Pons (tissue), 1 donor: ENCODE measurements around the gene ANKRD40.
A peak's percentile ranks its signal among the peaks of the same experiment; 100 is the strongest.
"Not testable (repeated sequence)": the region's sequence is repeated elsewhere in the genome, so short reads cannot be mapped to it uniquely, and the experiment has no call there.

Experiments used
- DNase-seq: peaks from one replicate; pipeline ENCODE4 v3.0.0-alpha.2; 2016; ENCODE audit warnings: low spot score

ANKRD40 gene, protein sequence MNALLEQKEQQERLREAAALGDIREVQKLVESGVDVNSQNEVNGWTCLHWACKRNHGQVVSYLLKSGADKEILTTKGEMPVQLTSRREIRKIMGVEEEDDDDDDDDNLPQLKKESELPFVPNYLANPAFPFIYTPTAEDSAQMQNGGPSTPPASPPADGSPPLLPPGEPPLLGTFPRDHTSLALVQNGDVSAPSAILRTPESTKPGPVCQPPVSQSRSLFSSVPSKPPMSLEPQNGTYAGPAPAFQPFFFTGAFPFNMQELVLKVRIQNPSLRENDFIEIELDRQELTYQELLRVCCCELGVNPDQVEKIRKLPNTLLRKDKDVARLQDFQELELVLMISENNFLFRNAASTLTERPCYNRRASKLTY

DNA sequence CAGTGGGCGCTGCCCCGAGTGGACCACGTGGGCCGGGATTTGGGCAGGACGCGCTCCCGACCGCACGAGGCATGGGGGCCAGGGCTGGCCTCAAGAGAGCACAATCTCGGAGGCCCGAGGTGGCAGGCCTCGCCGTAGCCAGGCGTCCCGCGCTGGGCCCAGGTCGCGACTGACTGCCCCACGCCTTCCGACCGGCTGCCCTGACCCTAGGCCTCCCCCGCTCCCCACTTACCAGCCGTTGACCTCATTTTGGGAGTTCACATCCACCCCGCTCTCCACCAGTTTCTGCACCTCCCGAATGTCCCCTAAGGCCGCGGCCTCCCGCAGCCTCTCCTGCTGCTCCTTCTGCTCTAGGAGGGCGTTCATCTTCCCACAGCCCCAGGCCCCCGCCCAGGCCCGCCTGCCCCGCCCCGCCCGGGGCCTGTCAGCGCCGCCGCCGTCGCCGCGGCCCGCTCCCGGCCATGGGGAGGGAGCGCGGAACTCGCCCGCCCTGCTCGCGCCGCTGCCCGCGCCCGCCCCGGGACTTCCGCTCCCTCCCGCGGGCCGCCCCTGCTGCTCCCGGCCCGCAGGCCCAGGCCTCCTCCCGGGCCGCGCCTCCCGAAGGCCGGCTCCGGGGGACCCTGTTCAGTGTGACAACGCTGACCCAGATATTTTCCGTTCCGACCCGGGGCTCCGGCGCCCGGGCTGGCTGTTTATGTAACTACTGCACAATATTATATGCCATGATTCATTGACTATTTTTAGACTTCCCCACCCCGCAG lies at the start of gene ANKRD40:
Gene ANKRD40 (minus strand): TSS at position 626 of the 761 bp plus-strand sequence. CDS start 260 bp downstream, at position 366.
- DNase-seq = peak; percentile 91

DNA sequence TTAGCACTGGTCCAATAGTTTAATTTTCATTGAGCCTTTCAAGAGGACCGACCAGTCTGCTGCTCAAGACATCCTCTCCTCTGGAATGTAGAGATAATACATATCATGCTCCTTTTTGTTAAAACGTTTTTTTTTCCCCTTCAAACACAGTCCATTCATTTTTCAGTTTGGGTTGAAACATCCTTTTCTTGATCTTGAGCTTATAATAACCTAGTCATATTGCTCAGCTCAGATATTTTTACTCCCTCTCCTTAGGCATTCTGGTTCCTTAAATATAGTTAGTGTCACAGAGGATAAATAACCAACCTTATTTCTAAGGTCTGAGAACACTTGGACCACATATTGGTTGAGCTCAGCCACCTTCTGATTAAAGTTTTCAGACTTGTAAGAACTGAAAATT lies 46.8 kb upstream of the ANKRD40 start:
- no peak for DNase-seq

DNA sequence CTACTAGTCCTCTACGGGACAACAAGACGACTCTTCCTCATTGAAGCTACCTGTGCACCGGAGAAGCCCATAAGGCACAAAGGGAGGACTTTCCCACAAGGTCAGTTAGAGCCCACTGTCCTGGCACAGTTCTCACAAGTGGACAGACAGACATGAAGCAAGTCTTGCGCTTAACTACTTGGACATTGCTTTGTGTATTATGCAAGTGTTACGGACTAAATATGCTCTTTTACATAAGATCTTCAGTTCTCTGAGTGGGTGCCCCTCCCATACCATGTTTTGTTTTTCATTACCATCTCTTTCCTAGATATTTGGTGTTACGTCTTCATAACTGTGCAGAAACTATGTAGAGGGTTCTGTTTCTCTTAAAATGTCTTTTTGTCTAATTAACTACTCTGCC lies 41.5 kb upstream of the ANKRD40 start:
- DNase-seq = no peak

DNA sequence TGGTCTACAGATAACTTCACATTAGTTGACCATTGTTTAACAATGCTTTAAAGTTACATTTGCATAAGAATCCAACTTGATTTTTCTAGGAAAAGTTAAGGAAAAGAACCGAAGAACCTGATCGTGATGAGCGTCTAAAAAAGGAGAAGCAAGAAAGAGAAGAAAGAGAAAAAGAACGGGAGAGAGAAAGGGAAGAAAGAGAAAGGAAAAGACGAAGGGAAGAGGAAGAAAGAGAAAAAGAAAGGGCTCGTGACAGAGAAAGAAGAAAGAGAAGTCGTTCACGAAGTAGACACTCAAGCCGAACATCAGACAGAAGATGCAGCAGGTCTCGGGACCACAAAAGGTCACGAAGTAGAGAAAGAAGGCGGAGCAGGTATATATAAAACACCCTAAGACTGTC lies 37.9 kb upstream of the ANKRD40 start:
- no peak for DNase-seq

DNA sequence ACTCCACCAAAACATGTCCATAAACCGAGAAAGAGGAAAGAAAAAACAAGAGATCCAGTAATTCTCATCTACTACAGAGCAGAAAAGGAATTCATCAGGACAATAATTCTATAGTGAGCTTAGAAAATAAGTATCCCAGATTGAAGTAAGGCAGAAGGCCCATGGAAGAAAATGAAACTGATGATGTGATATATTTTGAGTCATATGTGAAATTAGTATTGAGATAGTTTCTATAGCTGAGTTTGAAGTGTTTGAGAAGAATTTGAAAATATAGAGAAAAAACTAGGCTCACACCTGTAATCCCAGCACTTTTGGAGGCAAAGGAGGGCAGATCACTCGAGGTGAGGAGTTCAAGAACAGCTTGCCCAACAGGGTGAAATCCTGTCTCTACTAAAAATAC lies 31.4 kb upstream of the ANKRD40 start:
- DNase-seq = no peak

DNA sequence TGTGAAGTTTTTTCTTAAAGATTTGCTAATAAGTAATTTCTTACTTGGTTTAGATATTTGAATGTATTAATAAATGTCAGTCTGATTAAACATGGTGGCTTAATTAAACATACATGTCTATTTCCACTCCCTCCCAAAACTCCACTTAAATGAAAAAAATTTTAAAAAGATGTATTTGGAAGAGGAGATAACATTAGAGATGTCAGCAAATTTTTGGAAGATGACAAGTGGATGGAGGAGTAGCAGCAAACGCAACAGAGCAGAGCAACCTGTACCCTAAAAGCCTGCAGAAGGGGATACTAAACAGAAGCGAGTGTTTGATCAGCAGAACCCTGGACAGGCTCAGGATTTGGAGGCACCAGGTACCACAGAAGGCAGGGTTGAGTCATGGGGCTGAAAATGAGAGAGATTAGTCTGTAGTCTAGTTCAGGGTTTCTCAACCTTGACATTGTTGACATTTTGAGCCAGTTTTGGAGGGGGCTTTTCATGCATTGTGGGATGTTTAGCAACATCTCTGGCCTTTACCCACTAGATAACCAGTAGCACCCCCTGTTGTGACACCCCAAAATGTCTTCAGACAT lies 29.5 kb upstream of the ANKRD40 start:
- no peak for DNase-seq

DNA sequence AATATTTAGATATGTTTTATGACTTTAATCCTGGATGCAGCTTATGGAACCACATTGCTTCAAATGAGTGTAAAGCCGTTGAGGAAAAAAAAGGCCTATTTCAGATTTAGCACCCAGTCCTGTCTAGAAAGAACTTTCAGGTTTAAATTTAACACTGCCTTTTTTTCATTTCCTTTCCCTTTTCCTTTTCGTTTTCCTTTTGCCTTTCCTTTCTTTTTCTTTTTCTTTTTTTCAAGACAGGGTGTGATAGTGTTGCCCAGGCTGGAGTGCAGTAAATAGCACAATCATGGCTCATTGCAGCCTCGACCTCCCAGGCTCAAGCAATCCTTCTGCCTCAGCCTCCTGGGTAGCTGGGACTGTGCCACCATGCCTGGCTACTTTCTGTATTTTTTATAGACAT lies 27.6 kb upstream of the ANKRD40 start:
- DNase-seq = no peak

DNA sequence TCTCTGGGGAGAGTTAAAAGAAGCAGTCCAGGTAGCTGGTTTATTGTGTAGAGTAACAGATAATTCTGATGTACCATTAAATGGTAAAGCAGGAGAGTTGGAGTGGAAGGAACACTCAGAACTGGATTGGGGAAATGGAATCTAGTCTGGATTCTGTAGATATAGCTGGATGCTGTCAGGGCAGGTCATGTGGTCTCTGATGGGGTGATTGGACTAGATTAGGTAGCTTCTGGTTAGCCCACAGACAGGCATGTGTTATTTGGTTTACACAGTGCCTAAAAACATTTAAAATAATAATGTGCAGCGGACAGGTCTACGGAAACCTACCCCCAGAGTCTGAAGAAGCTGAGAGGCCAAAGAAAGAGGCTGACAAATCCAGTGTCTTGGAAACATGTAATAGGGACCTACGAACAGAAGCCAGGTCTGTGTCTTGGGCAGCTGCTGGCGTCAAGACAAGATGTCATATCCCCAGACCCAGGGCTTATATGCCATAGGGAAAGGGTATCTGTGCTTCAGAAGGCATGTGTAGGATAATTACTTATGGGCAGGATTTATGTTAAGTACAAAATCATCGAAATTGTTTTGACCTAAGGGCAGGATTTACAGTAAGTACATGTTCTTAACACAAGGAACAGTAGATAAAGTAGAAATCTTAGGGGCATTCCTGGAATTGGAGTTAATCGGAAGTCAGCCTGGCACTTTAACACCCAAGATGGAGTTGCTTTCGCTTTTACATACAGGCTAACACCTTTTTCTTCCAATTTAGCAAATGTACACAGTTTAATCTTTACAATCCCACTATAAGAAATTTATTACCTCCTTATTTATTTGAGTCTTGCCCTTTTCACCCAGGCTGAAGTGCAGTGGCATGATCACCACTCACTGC lies 24.1 kb upstream of the ANKRD40 start:
- DNase-seq = no peak

DNA sequence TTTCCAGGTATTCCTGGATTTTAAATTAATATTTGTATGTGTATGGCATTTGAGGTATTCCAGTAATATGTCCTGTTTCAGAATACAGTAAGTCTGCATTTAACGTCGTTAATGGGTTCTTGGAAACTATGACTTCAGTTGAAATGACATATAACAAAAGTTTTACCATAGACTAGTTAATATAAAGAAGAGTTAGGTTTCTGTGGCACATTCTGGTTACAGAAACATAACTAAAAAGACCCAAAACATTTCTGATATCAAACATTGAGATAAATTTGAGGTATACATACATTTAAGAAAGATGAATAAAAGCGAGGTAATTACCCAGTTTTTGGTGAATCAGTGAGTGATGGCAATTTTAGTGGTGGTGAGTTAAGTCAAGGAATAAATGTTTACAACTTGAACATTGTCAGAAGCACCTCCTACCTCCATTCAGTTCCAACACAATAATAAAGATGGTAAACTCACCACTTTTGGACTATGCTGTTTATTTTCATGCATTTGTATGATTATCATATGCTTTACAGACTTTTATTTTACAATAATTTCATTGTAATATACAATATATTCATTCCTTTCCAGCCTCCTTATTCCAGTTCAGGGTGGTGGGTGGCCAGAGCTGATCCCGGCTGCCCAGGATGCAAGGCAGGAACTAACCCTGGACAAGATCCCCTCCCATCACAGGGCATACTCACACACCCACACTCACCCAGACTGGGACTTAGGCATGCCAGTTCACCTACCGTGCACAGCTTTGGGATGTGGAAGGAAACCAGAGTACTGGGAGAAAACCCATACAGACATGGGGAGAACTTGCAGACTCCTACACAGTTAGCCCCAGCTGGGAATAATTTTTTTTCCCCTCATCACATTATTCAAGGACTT lies 21.4 kb upstream of the ANKRD40 start:
- DNase-seq = no peak

DNA sequence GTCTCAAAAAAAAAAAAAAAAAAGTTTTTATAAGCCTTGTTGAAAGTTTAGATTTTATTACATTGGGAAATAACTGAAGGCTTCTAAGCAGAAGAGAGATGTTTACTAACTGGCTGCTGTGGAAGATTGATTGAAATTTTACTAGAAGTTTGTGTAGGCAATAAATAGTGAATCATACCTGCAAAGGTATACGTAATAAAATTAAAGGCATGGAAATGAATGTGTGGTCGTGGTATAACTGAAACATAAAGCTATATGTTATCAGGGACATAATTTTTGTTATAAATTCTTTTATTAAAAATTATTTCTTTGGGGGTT lies 20.4 kb upstream of the ANKRD40 start:
- no peak for DNase-seq

DNA sequence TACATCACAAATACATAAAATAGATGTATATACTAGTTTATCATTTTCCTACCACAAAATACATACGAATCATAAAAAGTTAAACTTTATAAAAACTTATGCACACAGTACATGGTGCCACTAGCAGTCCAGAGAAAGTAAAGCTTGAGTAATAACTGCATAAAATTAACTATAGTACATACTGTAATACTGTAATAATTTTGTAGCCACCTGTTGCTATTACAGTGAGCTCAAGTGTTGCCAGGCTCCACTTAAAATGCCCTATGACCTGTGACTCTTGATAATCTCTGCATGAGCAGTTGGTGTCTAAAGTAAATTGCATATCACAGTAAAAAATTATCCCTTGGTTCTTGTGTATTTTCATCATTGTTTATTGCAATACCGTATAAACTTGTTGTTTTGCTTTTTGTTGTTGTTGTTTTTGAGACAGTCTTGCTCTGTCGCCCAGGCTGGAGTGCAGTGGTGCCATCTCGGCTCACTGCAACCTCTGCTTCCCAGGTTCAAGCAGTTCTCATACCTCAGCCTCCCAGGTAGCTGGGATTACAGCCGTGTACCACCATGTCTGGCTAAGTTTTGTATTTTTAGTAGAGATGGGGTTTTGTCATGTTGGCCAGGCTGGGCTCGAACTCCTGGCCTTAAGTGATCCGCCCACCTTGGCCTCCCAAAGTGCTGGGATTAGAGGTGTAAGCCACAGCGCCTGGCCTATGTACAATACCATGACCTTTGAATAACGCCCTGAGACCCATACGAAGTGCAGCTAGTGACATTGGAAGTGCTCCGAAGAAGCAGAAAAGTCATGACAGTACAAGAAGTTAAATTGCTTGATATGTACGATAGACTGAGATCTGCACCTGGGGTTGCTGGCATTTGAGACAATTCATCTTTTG lies 18.3 kb upstream of the ANKRD40 start:
- no peak for DNase-seq

DNA sequence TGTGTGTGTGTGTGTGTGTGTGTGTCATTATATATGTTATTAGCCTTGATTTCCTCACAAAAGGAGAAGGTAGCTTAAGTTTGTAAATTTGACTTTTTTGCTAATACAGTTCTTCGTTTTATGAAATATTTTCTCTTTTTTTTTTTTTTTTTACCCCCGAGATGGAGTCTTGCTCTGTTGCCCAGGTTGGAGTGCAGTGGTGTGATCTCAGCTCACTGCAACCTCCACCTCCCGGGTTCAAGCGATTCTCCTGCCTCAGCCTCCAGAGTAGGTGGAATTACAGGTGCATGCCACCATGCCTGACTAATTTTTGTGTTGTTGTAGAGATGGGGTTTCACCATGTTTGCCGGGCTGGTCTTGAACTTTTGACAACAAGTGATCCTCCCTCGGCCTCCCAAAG lies 16.9 kb upstream of the ANKRD40 start:
- DNase-seq = not testable (repeated sequence)

DNA sequence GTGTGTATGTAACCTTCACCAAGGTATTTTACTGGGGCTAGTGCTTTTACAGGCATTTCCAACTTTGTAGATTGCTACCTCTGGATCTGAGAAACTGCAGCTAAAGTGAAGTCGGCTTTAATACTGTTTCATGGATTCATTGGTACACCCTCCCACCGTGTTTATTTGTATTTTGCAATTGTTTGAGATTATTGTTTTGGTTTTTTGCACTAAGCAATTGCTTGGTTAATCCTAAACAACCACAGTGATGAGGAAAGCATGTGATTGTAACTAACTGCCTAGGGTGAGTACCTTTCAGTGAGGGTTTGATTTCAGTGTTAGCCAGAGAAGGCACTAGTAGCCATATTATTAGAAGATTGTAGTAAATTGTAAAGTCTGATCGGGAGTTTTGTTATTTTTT lies 15.0 kb upstream of the ANKRD40 start:
- DNase-seq = no peak

DNA sequence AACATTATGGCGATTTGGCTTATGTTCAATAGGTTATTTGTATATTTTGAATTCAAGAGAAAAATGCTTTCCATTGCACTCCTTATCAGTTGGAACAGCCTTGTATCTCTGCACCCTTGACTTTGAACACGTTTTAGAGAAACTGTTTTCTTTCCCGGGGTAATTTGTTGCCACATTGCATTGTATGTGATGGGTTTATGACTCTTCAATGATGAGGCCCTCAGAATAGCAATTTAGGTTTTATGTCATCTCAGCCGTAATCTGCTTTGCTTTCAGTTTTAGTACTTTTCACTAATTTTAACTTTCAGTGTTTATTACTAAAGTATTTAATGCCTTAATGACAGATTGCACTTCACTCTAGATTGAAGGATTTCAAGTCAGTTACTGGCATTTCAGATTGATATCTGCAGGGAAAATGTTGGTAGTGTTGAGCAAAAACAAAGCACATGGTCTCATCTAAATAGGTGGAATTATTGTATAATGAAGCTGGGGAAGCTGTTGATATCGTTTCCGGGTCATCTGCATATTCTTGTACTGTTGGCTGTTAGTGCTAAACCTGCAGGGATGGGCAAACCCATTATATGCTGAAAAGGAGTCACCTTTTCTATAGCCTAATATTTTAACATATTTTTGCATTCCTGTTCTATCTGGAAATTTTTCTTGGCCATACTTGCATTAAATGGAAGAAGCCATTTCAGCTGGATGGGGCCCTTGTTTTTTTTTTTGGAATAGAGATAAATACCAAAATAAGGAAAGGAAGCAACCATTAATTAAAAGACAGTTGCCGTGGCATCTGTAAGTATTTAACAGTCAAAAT lies 13.7 kb upstream of the ANKRD40 start:
- DNase-seq = no peak

DNA sequence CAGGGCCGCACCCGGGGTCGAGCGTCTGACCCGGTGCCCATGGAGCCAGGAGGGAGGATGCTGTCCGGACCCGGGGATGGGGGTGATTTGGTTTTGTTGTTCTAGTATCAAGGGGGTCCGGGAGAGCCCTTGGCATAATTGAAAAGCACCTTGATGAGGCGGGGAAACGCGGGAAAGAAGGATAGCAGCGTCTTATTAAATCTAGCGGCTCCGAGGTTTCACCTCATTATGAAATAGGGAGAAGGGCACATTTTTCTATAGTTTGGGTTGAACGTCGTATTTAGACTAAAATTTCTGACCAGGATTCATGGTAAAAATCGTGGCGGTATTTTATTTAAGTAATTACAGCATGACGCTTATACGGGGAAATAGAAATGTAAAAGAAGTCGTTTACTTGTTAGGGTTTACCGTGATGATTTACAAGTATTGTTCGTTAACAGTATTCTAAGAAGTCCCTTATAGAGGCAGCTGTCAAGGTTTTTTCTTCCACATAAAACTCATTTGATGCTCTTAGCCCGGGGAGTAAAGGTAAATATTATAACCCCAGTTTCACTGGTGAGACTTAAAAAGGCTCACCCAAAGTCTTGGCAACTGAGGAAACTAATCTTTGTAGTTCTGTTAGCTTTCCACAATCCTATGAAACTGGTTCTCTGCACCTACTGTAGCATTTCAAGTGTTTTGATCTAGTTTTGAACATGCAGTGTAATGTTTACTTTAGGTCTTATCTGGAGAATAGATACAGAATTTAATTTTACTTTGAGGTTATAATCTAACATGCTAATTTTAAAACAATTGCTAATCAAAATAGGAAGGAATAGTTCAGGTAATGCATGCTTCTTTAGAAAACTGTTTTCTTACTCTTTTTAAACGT lies 12.4 kb upstream of the ANKRD40 start:
- DNase-seq = peak; percentile 51

DNA sequence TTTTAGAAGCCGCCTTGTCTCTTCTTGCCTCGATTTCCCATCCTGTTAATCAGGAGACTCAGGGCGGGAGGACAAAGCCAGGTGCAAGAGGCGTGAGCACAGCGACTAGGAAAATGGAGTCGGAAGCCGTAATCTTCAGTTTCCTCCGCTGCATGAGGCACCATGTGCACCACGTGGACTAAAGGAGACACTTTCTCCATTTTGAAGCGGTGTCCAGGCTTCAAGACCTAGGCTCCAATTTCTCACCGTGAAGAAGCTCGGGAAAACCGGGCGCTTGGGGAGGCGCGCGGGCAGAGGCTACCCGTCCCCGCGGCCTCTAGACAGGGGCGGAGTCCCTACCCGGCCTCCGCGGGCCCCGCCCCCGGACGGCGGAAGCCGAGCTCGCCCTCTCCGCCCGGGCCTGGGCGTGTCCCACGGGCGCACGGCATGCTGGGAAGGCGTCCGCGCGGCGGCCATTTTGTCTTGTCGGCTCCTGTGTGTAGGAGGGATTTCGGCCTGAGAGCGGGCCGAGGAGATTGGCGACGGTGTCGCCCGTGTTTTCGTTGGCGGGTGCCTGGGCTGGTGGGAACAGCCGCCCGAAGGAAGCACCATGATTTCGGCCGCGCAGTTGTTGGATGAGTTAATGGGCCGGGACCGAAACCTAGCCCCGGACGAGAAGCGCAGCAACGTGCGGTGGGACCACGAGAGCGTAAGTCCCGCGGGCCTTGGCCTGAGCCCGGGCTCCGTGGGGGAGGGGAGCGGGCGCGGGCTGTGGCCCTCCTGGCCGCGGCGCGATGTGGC lies 11.6 kb upstream of the ANKRD40 start, which contains the start of gene LUC7L3:
Gene LUC7L3 (plus strand): TSS at position 460 of the 780 bp plus-strand sequence. CDS start 130 bp downstream, at position 590.
- peak; percentile 91 for DNase-seq

DNA sequence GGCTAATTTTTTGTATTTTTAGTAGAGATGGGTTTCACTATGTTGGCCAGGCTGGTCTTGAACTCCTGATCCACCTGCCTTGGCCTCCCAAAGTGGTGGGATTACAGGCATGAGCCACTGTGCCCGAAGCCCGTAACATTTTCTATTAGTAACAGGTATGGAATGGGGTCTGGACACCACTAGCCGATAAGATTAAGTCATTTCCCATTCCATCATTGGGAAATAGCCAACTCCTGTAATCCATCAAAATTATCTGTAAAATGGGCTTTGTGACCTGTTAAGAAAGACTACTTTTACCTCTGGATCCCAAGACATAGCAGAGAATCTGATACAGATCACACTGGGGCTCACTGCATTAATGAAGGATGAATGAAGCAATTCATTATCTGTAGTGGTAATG lies 7.8 kb upstream of the ANKRD40 start:
- no peak for DNase-seq
